ENCODE measurements around the gene POLN.
"Not testable (repeated sequence)": the region's sequence is repeated elsewhere in the genome, so short reads cannot be mapped to it uniquely, and the experiment has no call there.

POLN gene

GRCh38 chr4:2036327-2036726, 205.6 kb downstream of the POLN start:
- DNase-seq, result no peak

- not testable (repeated sequence) for DNase-seq
Observed at GRCh38 chr4:2031161-2031560, 210.8 kb downstream of the POLN start.

- not testable (repeated sequence) for DNase-seq
Observed at GRCh38 chr4:2027120-2027519, 214.8 kb downstream of the POLN start.

GRCh38 chr4:2025817-2026216, 216.1 kb downstream of the POLN start:
- DNase-seq, result no peak

- no peak for DNase-seq
Observed at GRCh38 chr4:2024683-2025082, 217.2 kb downstream of the POLN start.
